ENCODE results near the gene KRTAP5-9.

DNA sequence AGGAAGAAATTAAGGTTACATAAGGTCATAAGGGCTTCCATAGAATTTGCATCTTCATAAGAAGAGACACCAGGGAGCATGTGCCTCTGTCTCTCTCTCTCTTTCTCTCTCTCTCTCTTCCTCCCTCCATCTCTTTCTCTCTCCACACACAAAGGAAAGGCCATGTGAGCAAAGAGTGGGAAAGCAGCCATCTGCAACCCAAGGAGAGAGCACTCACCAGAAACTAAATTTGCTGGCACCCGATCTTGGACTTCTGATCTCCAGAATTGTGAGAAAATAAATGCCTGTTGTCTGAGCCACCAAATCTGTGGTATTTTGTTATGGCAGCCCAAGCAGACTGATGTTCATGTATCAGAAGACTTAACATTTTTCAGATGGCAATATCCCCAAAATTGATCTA lies 10.8 kb downstream of the KRTAP5-9 start:
- no peak for TF ChIP-seq POLR2A (IDR thresholded peaks at IDR 0.05)
- TF ChIP-seq, protein P1, sequence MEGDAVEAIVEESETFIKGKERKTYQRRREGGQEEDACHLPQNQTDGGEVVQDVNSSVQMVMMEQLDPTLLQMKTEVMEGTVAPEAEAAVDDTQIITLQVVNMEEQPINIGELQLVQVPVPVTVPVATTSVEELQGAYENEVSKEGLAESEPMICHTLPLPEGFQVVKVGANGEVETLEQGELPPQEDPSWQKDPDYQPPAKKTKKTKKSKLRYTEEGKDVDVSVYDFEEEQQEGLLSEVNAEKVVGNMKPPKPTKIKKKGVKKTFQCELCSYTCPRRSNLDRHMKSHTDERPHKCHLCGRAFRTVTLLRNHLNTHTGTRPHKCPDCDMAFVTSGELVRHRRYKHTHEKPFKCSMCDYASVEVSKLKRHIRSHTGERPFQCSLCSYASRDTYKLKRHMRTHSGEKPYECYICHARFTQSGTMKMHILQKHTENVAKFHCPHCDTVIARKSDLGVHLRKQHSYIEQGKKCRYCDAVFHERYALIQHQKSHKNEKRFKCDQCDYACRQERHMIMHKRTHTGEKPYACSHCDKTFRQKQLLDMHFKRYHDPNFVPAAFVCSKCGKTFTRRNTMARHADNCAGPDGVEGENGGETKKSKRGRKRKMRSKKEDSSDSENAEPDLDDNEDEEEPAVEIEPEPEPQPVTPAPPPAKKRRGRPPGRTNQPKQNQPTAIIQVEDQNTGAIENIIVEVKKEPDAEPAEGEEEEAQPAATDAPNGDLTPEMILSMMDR (IDR thresholded peaks at IDR 0.05 in 8 of 11, conservative IDR thresholded peaks at IDR 0.05 in 3 of 11) = no peak
- no peak for TF ChIP-seq POLR2AphosphoS5 (IDR thresholded peaks at IDR 0.05)
